ENCODE data around the gene ITIH1. TPM values are rescaled to one million over a fixed set of nuclear protein-coding genes. Genes with fewer than 3 reads are reported as not detected.

ITIH1 gene
- polyA plus RNA-seq, 1 donor from 2014 or later: not detected

- Histone ChIP-seq H3K27ac (ENCODE audit: low read length) (no peak overlapping the region), H3K36me3 (ENCODE audit: insufficient read depth, low read length) (no peaks in the 10 kb centered on the region), H3F3A (ENCODE audit: insufficient read depth, low read length, poor library complexity, severe bottlenecking) (no peaks in the 10 kb centered on the region), H3K9ac (ENCODE audit: low read length) (no peak overlapping the region), H4K20me1 (ENCODE audit: insufficient read depth) (no peaks in the 10 kb centered on the region), H2AFZ (ENCODE audit: low read depth, low read length) (no peak overlapping the region), H3K4me3 (ENCODE audit: low read length) (no peak overlapping the region), H3K9me3 (ENCODE audit: low read length) (no peaks in the 10 kb centered on the region), H3K9me2 (ENCODE audit: insufficient read depth, low read length) (no peaks in the 10 kb centered on the region), H3K79me2 (replicated peaks; ENCODE audit: insufficient read depth, low read length) (no peaks in the 10 kb centered on the region), H3K27me3 (ENCODE audit: insufficient read depth, low read depth, low read length) (no peaks in the 10 kb centered on the region), H3K4me2 (ENCODE audit: low read length) (no peak overlapping the region)
- TF ChIP-seq REST (IDR thresholded peaks at IDR 0.05; ENCODE audit: borderline replicate concordance) (no peak), EZH2 (IDR thresholded peaks at IDR 0.05; ENCODE audit: borderline replicate concordance, insufficient read depth, low read length, poor library complexity, severe bottlenecking) (no peak), MXI1 (conservative IDR thresholded peaks at IDR 0.05; ENCODE audit: poor library complexity, severe bottlenecking) (no peak), SMC3 (conservative IDR thresholded peaks at IDR 0.05; ENCODE audit: poor library complexity) (no peak), TAF1 (IDR thresholded peaks at IDR 0.05; ENCODE audit: low read depth) (no peak), POLR2AphosphoS5 (IDR thresholded peaks at IDR 0.05) (no peak), EP300 (conservative IDR thresholded peaks at IDR 0.05; ENCODE audit: poor library complexity, severe bottlenecking) (no peak), RAD21 (conservative IDR thresholded peaks at IDR 0.05) (no peak), CTCF (IDR thresholded peaks at IDR 0.05; ENCODE audit: poor library complexity, severe bottlenecking) (no peak)
These were observed 39.8 kb downstream of the ITIH1 start for GRCh38 chr3:52817221-52817620.

- no peak for TF ChIP-seq RAD21 (conservative IDR thresholded peaks at IDR 0.05)
- no peak for TF ChIP-seq CTCF (IDR thresholded peaks at IDR 0.05; ENCODE audit: poor library complexity, severe bottlenecking)
- TF ChIP-seq REST (IDR thresholded peaks at IDR 0.05; ENCODE audit: borderline replicate concordance): no peak
- TF ChIP-seq TAF1 (IDR thresholded peaks at IDR 0.05; ENCODE audit: low read depth): no peak
- TF ChIP-seq EZH2 (IDR thresholded peaks at IDR 0.05; ENCODE audit: borderline replicate concordance, insufficient read depth, low read length, poor library complexity, severe bottlenecking): no peak
- TF ChIP-seq POLR2AphosphoS5 (IDR thresholded peaks at IDR 0.05): no peak
- no peak for TF ChIP-seq SMC3 (conservative IDR thresholded peaks at IDR 0.05; ENCODE audit: poor library complexity)
- TF ChIP-seq EP300 (conservative IDR thresholded peaks at IDR 0.05; ENCODE audit: poor library complexity, severe bottlenecking): no peak
- no peak for TF ChIP-seq MXI1 (conservative IDR thresholded peaks at IDR 0.05; ENCODE audit: poor library complexity, severe bottlenecking)
- no peaks in the 10 kb centered on the region for H4K20me1 ChIP-seq (ENCODE audit: insufficient read depth)
- H3K4me2 ChIP-seq (ENCODE audit: low read length): no peak overlapping the region
- H3F3A ChIP-seq (ENCODE audit: insufficient read depth, low read length, poor library complexity, severe bottlenecking): no peaks in the 10 kb centered on the region
- H3K27me3 ChIP-seq (ENCODE audit: insufficient read depth, low read depth, low read length): no peaks in the 10 kb centered on the region
- H3K9me2 ChIP-seq (ENCODE audit: insufficient read depth, low read length): no peaks in the 10 kb centered on the region
- H3K4me3 ChIP-seq (ENCODE audit: low read length): no peak overlapping the region
- H3K36me3 ChIP-seq (ENCODE audit: insufficient read depth, low read length): no peaks in the 10 kb centered on the region
- no peak overlapping the region for H3K9ac ChIP-seq (ENCODE audit: low read length)
- no peaks in the 10 kb centered on the region for H3K79me2 ChIP-seq (replicated peaks; ENCODE audit: insufficient read depth, low read length)
- no peak overlapping the region for H3K27ac ChIP-seq (ENCODE audit: low read length)
- H2AFZ ChIP-seq (ENCODE audit: low read depth, low read length): no peak overlapping the region
- H3K9me3 ChIP-seq (ENCODE audit: low read length): no peaks in the 10 kb centered on the region
These were observed 40.5 kb downstream of the ITIH1 start for GRCh38 chr3:52817860-52818259.
